Neural progenitor cell (in vitro differentiated cells): ENCODE measurements around the gene RPTOR. TPM values are rescaled to one million over a fixed set of nuclear protein-coding genes. Genes with fewer than 3 reads are reported as not detected.

Source experiments
- DNase-seq: peaks from one replicate; pipeline ENCODE4 v3.0.0-alpha.2; 2016; ENCODE audit warnings: low spot score
- H2AFZ ChIP-seq: fragments of 200-600 bp; sonication (generic); replicated peaks from 2 replicates; pipeline ENCODE4 v1.6.1; 2016; ENCODE audit warnings: antibody characterized with exemption
- H3F3A ChIP-seq: fragments of 200-600 bp; sonication (generic); 2 replicates; pipeline ENCODE4 v1.6.1; 2016; ENCODE audit warnings: antibody characterized with exemption, low read depth
- H3K27ac ChIP-seq: fragments of 200-600 bp; sonication (generic); 2 replicates; pipeline ENCODE4 v1.5.1; 2016; ENCODE audit warnings: mild to moderate bottlenecking
- H3K27me3 ChIP-seq: fragments of 200-600 bp; sonication (generic); 2 replicates; pipeline ENCODE4 v1.6.1; 2016; ENCODE audit warnings: mild to moderate bottlenecking, moderate library complexity
- H3K36me3 ChIP-seq: fragments of 200-600 bp; sonication (generic); 2 replicates; pipeline ENCODE4 v1.5.1; 2016
- H3K4me1 ChIP-seq: fragments of 200-600 bp; sonication (generic); 2 replicates; pipeline ENCODE4 v1.6.1; 2016; ENCODE audit warnings: mixed run types
- H3K4me2 ChIP-seq: fragments of 200-600 bp; sonication (generic); 2 replicates; pipeline ENCODE4 v1.6.1; 2016
- H3K4me3 ChIP-seq: fragments of 200-600 bp; sonication (generic); 2 replicates; pipeline ENCODE4 v1.5.1; 2016
- H3K79me2 ChIP-seq: fragments of 200-600 bp; sonication (generic); 2 replicates; pipeline ENCODE4 v1.6.1; 2016; ENCODE audit warnings: low read depth
- H3K9ac ChIP-seq: fragments of 200-600 bp; sonication (generic); 2 replicates; pipeline ENCODE4 v1.6.1; 2016
- H3K9me3 ChIP-seq: fragments of 200-600 bp; sonication (generic); 2 replicates; pipeline ENCODE4 v1.5.1; 2016; ENCODE audit warnings: low read depth
- H4K20me1 ChIP-seq: fragments of 200-600 bp; sonication (generic); 2 replicates; pipeline ENCODE4 v1.6.1; 2016; ENCODE audit warnings: low read depth
- H3K27ac Mint-ChIP-seq: 3 replicates; pipeline ENCODE4 v1.8.0; 2021; ENCODE audit warnings: mixed read lengths
- H3K27me3 Mint-ChIP-seq: 2 replicates; pipeline ENCODE4 v1.8.0; 2022; ENCODE audit warnings: low read depth, mild to moderate bottlenecking, inconsistent platforms, moderate library complexity, mixed read lengths; ENCODE audit not compliant: insufficient read depth
- H3K36me3 Mint-ChIP-seq: 3 replicates; pipeline ENCODE4 v1.8.0; 2021; ENCODE audit warnings: mixed read lengths
- H3K4me1 Mint-ChIP-seq: 3 replicates; pipeline ENCODE4 v1.8.0; 2021; ENCODE audit warnings: mixed read lengths
- H3K4me3 Mint-ChIP-seq: 3 replicates; pipeline ENCODE4 v1.8.0; 2021; ENCODE audit warnings: mild to moderate bottlenecking, moderate library complexity, mixed read lengths
- H3K9me3 Mint-ChIP-seq: 3 replicates; pipeline ENCODE4 v1.8.0; 2020; ENCODE audit warnings: mixed read lengths
- CTCF ChIP-seq: fragments of 200-600 bp; sonication (generic); IDR thresholded peaks from 2 replicates; pipeline ENCODE4 v1.5.1; 2017; ENCODE audit warnings: antibody characterized with exemption, mild to moderate bottlenecking
- EZH2 ChIP-seq: fragments of 200-600 bp; sonication (generic); IDR thresholded peaks from 2 replicates; pipeline ENCODE4 v1.6.1; 2017; ENCODE audit warnings: antibody characterized with exemption, mild to moderate bottlenecking, moderate library complexity
- EZH2phosphoT487 ChIP-seq: fragments of 200-600 bp; sonication (generic); IDR thresholded peaks from 2 replicates; pipeline ENCODE4 v1.6.1; 2017; ENCODE audit warnings: antibody characterized with exemption
- total RNA-seq: library from RNA; depleted of rRNA; stranded (reverse); fragments of >200 nt; gene quantifications from 2 replicates; pipeline ENCODE4 v1.2.3, GENCODE V29; 2015; ENCODE audit warnings: low replicate concordance

The RPTOR gene
- total RNA-seq, 1 donor from 2014 or later, result 7.4 TPM

GRCh38 chr17:80960037-80960796, 415.6 kb downstream of the RPTOR start:
- Mint-ChIP-seq H3K4me1 (peaks cover 23% of the 10 kb centered on the region), H3K9me3 (peaks cover 2% of the 10 kb centered on the region), H3K27ac (no peak overlapping the region), H3K36me3 (peaks cover 4% of the 10 kb centered on the region), H3K27me3 (peaks cover 5% of the 10 kb centered on the region), H3K4me3 (no peak overlapping the region)
- peaks cover 15% of the 10 kb centered on the region for H3F3A ChIP-seq
- H3K9me3 ChIP-seq, result no peaks in the 10 kb centered on the region
- H3K27me3 ChIP-seq, result no peaks in the 10 kb centered on the region
- H3K4me3 ChIP-seq, result no peak overlapping the region
- H3K79me2 ChIP-seq, result no peaks in the 10 kb centered on the region
- H3K36me3 ChIP-seq, result peaks cover 2% of the 10 kb centered on the region
- no peak overlapping the region for H2AFZ ChIP-seq
- no peak overlapping the region for H3K4me2 ChIP-seq
- H3K27ac ChIP-seq, result no peak overlapping the region
- H4K20me1 ChIP-seq, result no peaks in the 10 kb centered on the region
- no peak overlapping the region for H3K9ac ChIP-seq
- TF ChIP-seq EZH2phosphoT487 (no peak), CTCF (no peak), EZH2 (no peak)
- no peak for DNase-seq
- H3K4me1 ChIP-seq, result peaks cover 32% of the 10 kb centered on the region

GRCh38 chr17:80960797-80961452, 416.3 kb downstream of the RPTOR start:
- Histone ChIP-seq H3K79me2 (no peaks in the 10 kb centered on the region), H3K27me3 (no peaks in the 10 kb centered on the region), H3K36me3 (no peaks in the 10 kb centered on the region), H3K4me1 (peaks cover 28% of the 10 kb centered on the region), H3K4me2 (no peak overlapping the region), H3F3A (peaks cover 8% of the 10 kb centered on the region), H3K9me3 (no peaks in the 10 kb centered on the region), H3K9ac (no peak overlapping the region), H2AFZ (no peak overlapping the region), H3K27ac (no peak overlapping the region), H3K4me3 (no peak overlapping the region), H4K20me1 (no peaks in the 10 kb centered on the region)
- H3K27me3 Mint-ChIP-seq, result peaks cover 3% of the 10 kb centered on the region
- peaks cover 19% of the 10 kb centered on the region for H3K4me1 Mint-ChIP-seq
- H3K27ac Mint-ChIP-seq, result no peak overlapping the region
- TF ChIP-seq CTCF (no peak), EZH2phosphoT487 (no peak), EZH2 (no peak)
- no peak for DNase-seq
- H3K36me3 Mint-ChIP-seq, result peaks cover 4% of the 10 kb centered on the region
- H3K9me3 Mint-ChIP-seq, result no peaks in the 10 kb centered on the region
- H3K4me3 Mint-ChIP-seq, result no peak overlapping the region

- Histone ChIP-seq H3K27me3 (no peaks in the 10 kb centered on the region), H3K27ac (no peak overlapping the region), H2AFZ (no peak overlapping the region), H3K79me2 (no peaks in the 10 kb centered on the region), H4K20me1 (no peaks in the 10 kb centered on the region), H3K4me2 (no peak overlapping the region), H3F3A (no peaks in the 10 kb centered on the region), H3K9me3 (no peaks in the 10 kb centered on the region), H3K9ac (no peak overlapping the region), H3K4me1 (peaks cover 19% of the 10 kb centered on the region), H3K4me3 (no peak overlapping the region), H3K36me3 (no peaks in the 10 kb centered on the region)
- H3K27ac Mint-ChIP-seq, result peak overlapping the region; percentile 57
- no peak for TF ChIP-seq EZH2
- TF ChIP-seq CTCF, result peak; percentile 14
- H3K27me3 Mint-ChIP-seq, result peaks cover 2% of the 10 kb centered on the region
- peaks cover 4% of the 10 kb centered on the region for H3K36me3 Mint-ChIP-seq
- H3K4me1 Mint-ChIP-seq, result peaks cover 14% of the 10 kb centered on the region
- no peak overlapping the region for H3K4me3 Mint-ChIP-seq
- H3K9me3 Mint-ChIP-seq, result no peaks in the 10 kb centered on the region
- DNase-seq, result no peak
Observed at GRCh38 chr17:80961541-80962330, 417.1 kb downstream of the RPTOR start.
